Dermis microvascular lymphatic vessel endothelial cell (primary cell): Measurements from ENCODE around the gene PRR14. TPM values are rescaled to one million over a fixed set of nuclear protein-coding genes. Genes with fewer than 3 reads are reported as not detected.
"Not testable (repeated sequence)": the region's sequence is repeated elsewhere in the genome, so short reads cannot be mapped to it uniquely, and the experiment has no call there.

Experiments used
- DNase-seq, 2 donors: peaks; one replicate each; pipeline versions ENCODE4 v3.0.0 to v3.0.0-alpha.2; 2010; ENCODE audit warnings: low read depth in 2 of 2
- total RNA-seq: library from RNA; depleted of rRNA; stranded (reverse); fragments of >200 nt; gene quantifications from 2 replicates; pipeline ENCODE4 v1.2.1, GENCODE V29; 2014

The PRR14 gene
- total RNA-seq, 1 donor from 2014 or later = 4.5 TPM

DNA sequence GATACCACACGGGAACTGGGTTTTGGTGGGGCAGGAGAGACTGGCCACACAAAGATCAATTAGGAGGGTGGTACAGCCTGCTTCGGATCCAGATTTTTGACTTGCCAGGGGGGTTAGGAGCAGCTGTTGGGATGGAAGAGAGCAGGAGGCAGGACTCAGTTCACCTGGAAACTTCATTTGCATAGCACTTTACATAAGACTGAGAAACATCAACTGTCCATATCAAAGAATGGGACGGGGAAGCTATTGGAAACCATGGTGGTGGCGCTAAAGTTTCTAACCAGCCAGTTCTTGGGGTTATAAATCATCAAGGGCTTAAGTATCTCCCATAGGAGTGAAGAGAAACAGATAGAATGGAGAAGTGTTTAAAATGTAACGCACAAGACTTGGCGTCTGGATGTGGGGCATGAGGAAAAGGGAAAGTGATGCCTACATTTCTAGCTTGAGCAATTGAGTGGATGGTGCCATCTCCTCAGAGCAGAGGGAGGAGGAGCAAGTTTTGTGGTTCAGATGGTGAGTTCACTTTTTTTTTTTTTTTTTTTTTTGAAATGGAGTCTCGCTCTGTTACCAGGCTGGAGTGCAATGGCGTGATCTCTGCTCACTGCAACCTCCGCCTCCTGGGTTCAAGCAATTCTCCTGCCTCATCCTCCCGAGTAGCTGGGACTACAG is 41.8 kb downstream of the PRR14 start:
- DNase-seq = no peak

DNA sequence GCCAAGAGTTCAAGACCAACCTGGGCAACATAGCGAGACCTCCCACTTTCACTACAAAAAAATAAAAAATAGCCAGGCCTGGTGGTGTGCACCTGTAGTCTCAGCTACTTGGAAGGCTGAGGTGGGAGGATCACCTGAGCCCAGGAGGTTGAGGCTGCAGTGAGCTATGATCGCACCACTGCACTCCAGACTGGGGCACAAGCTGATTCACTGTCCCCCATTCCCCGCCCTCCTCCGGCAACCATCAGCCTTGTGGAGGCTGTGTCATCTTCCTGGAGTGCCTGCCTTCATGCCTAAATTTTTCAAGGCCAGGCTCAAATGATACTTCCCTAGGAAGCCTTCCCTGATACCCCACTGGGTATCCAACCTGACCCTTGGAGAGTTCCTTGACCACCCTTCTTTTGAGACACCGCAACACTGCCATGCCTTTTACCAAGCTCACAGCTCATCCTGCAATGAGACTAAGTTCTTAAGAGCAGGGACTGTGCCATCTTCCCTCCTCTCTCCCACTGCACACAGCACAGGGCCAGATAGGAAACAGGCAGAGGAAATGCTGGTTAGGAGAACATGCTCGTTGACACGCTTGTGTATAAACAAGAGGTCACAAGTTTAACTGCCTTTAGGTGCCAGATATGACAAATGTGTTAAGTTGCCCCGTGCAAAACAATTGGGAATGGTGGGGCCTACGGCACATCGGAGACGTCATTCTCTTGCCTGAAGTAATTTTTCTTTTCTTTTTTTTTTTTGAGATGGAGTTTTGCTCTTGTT is 44.4 kb downstream of the PRR14 start:
- peak; percentile 30 to 42 for DNase-seq

DNA sequence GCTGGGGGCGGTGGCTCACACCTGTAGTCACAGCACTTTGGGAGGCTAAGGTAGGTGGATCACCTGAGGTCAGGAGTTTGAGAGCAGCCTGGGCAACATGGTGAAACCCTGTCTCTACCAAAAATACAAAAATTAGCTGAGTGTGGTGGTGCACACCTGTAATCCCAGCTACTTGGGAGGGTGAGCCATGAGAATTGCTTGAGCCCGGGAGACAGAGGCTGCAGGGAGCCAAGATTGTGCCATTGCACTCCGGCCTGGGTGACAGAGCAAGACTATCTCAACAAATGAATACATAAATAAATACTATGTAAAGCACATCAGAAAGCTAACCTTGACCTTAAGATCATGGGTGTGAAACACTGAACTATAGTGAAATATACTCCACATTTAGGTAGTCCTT is 45.9 kb downstream of the PRR14 start:
- DNase-seq = not testable (repeated sequence)

DNA sequence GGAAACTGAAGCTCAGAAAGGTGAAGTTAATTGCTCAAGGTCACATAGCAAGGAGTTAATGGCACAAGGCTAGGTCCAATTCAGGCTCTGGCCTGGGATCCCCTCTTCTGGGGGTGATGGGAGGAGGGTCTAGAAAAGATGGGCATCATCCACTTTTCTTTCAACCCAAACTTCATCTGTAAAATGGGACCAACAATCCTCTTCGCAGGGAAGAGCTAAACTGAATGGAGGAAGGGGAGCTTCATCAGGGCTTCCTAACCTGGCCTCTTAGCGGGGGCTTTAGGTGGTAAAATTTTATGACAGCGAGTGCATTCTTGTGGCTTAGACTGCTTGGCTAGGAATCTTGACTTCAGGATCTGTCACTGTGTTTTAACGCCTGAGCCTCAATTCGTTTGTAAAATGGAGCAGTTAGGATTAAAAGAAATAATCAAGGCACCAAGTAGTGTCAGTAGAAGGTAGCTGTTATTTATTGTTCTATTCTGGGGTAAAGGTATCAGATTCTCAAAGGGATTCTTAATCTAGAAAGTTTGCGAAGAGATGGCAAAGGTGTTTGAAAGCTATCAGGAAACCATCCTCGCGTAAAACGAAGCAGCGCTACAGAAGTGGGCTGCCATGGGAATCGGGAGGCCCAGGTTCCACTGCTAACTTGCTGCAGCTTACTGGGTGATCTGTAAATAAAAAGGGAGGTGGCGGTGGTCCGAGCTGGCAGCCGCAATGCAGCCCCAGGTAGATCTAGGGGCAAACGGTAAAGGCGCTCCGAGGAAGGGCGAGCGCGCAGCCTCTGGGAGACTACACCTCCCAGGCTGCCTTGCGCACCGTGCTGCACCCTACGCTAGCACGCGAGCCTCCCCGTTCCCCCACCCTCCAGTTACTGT is 46.7 kb downstream of the PRR14 start:
- peak; percentile 94 to 97 for DNase-seq

DNA sequence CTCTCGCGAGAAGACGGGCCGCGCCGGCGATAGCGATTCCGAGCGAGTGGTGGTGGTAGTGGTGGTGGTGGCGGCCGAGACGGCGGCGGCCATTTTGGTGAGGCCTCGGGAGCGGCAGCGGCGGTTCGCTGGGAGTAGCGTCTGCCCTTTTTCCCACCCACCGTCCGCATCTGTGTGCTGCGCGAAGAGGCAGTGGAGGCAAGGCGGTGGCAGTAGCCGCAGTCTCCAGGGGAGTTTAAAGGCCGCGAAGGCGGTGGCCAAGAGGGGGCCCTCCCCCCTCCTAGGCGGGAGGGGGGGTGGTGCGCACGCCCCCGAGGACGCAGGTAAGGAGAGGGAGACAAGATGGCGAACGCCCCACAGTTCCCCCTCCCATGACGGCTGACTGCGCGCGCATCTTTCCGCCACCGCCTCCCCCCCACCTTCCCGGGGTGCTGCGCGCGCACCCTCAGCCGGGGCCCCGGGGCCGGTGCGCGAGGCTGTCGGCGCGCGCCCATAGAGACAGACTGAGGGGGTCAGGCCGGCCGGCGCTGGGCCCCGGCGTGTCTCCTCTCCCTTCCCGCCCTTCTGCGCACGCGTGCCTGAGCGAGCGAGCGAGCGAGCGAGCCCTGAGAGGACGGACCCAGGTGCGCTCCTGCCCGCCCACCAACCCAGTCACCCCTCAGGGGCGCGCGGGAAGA is 47.5 kb downstream of the PRR14 start:
- peak; percentile 63 to 86 for DNase-seq

DNA sequence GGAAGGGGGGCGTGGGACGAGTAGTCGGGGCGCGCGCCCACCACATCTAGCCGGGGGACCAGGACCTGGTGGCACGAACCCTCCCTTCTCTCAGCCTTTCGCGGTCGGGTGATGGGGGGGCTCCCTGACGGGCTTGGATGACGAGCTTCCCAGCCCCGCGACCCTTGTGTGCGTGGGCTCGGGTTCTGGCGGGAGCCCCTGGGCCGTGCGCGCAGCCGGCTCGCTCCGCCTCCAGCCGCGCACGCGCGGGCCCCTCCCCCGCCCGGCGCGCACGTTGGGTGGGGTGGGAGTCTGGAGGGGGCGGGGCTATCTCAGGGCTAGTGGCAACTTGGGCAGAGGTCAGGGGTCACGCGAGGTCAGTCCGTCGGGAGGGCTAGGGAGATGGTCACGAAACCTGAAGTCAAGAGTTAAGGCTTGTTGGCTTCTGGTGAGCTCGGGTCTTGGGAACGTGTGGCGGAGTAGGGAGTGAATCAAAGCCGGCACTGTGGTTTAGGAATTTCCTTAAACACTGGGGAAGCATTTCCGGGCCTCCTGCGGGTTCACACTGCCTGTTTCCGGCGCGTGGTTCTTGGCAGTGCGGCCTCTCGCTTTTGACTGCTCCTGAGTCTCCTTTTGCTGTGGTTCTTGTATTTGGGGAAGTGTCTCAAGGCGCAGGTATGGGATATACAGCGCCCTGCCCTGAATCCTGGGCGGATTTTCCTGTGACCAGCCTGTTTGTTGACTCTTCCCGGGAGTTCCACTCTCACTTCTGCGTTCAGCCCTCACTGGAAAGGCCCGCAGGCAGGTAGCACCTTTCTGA is 48.3 kb downstream of the PRR14 start, which contains the start of gene SRCAP:
Gene SRCAP (plus strand): TSS at position 356 of the 799 bp plus-strand sequence. CDS start 1,654 bp downstream, outside the sequence.
- DNase-seq = peak; percentile 55 to 79

DNA sequence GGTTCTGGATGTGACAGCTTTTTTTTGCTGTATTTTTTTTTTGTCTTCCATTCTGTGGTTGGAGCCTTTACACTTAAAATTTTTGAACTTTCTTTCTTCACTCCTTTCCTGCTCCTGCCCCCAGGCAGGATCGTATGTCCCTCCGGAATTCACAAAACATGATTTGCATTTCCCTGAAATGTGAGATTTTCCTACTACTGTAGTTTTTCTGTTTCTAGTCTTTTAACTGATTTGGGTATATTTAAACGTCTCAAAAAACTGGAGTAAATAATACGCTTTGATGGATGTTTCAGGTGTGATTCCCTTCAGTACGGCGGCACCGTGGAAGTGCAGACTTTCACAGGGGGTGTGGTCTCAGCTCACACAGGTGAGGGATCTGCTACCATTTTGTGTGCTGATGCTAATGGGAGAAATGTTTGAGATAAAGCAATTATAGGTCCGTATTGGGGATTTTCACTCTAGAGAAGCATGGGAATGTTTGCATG is 48.9 kb downstream of the PRR14 start:
- no peak for DNase-seq

DNA sequence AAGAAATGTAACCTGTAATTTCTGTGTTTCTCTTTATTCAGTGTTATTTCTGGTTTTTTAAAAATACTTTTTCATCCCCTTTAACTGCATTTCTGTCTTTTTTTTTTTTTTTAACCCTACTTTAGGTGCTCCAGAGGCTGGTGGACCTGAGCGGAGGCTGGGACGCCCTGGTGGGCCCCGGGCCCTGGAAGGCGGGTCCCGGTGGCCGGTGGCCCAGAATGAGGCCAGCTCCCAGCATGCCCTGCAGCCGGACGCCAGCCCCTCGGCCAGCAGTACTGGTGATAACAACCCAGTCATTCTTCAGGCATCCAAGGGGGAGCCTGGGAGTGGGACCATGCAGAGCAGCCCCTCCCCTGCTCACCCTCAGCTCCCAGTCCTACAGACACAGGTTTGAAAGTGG is 49.7 kb downstream of the PRR14 start:
- DNase-seq = no peak

DNA sequence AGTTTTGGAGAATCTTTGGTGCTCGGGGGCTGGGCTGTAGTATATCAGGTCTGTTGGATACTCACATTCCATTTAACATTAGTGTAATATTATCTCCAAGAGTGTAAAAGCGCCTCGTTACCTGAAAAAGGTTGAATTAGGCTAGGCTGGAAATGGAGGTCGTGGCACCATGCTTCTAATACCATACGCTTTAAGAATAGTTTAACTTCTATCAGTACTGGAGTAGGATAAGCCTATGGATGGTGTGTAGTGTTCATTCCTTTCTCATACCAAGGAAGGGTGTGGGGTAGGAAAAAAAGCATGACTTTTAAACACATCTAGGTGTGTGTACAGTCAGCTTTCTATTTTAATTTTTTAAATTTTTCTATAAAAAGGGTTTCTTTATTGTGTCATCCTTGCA is 50.2 kb downstream of the PRR14 start:
- DNase-seq = no peak

DNA sequence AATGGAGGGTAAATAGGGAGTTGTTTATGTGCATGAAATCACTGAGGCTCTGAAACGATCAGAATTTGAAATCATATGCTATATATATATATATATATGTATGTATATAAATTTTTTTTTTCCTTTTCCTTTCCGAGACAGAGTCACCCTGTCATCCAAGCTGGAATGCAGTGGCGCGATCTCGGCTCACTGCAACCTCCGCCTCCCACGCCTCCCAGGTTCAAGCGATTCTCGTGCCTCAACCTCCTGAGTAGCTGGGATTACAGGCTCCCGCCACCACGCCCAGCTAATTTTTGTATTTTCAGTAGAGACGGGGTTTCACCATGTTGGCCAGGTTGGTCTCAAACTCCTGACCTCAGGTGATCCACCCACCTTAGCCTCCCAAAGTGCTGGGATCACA is 52.3 kb downstream of the PRR14 start:
- DNase-seq = not testable (repeated sequence)

DNA sequence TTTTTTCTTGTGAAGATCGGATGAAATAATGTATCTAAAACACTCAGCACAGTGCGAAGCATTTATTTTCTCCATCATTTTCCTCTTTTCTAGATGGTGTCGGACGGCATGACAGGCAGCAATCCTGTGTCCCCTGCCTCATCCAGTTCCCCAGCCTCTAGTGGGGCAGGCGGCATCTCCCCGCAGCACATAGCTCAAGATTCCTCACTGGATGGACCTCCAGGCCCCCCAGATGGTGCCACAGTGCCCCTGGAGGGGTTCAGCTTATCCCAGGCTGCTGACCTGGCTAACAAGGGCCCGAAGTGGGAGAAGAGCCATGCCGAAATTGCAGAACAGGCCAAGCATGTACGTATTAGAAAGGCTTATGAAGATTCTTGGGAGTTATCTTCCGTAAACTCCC is 53.2 kb downstream of the PRR14 start:
- no peak for DNase-seq

Other genes with a start within 250 kb of the PRR14 start
- 7.6 and 14.0 TPM in 2 replicates for gene ZNF771, start 243.4 kb upstream of the PRR14 start, total RNA-seq
- 80.9 and 89.8 TPM in 2 replicates for gene DCTPP1, start 220.9 kb upstream of the PRR14 start, total RNA-seq
- 13.6 and 24.9 TPM in 2 replicates for gene SEPHS2, start 205.1 kb upstream of the PRR14 start, total RNA-seq
- gene ITGAL, start 178.2 kb upstream of the PRR14 start, total RNA-seq = not detected in 2 replicates
- gene ZNF768, start 124.4 kb upstream of the PRR14 start, total RNA-seq = 13.7 and 17.7 TPM in 2 replicates
- 5.8 and 7.6 TPM in 2 replicates for gene ZNF747, start 116.1 kb upstream of the PRR14 start, total RNA-seq
- gene ZNF764, start 92.6 kb upstream of the PRR14 start, total RNA-seq = 3.1 and 4.3 TPM in 2 replicates
- gene ZNF688, start 79.2 kb upstream of the PRR14 start, total RNA-seq = 3.9 and 6.7 TPM in 2 replicates
- gene ZNF785, start 65.3 kb upstream of the PRR14 start, total RNA-seq = 6.4 and 9.6 TPM in 2 replicates
- 3.2 and 4.9 TPM in 2 replicates for gene ZNF689, start 40.6 kb upstream of the PRR14 start, total RNA-seq
- 6.9 and 13.4 TPM in 2 replicates for gene FBRS, start 7.5 kb downstream of the PRR14 start, total RNA-seq
- gene SRCAP, start 48.2 kb downstream of the PRR14 start, total RNA-seq = 16.6 and 29.3 TPM in 2 replicates
- 14.9 and 21.1 TPM in 2 replicates for gene PHKG2, start 97.5 kb downstream of the PRR14 start, total RNA-seq
- 0.89 and 0.90 TPM in 2 replicates for gene CFAP119, start 111.1 kb downstream of the PRR14 start, total RNA-seq
- gene RNF40, start 111.4 kb downstream of the PRR14 start, total RNA-seq = 41.0 and 50.3 TPM in 2 replicates
- 3.3 and 6.1 TPM in 2 replicates for gene ZNF629, start 136.2 kb downstream of the PRR14 start, total RNA-seq
- gene BCL7C, start 243.1 kb downstream of the PRR14 start, total RNA-seq = 49.9 and 60.8 TPM in 2 replicates
- gene CTF1, start 245.7 kb downstream of the PRR14 start, total RNA-seq = 0.13 TPM in 2 replicates